NK-92 (cell line): Measurements from ENCODE around the gene DCST1.
A peak's percentile ranks its signal among the peaks of the same experiment; 100 is the strongest.

Source experiments
- DNase-seq: peaks from one replicate; lab custom pipeline; 2025; ENCODE audit not compliant: unreplicated experiment; lab: John Stamatoyannopoulos, UW

The DCST1 gene

DNA sequence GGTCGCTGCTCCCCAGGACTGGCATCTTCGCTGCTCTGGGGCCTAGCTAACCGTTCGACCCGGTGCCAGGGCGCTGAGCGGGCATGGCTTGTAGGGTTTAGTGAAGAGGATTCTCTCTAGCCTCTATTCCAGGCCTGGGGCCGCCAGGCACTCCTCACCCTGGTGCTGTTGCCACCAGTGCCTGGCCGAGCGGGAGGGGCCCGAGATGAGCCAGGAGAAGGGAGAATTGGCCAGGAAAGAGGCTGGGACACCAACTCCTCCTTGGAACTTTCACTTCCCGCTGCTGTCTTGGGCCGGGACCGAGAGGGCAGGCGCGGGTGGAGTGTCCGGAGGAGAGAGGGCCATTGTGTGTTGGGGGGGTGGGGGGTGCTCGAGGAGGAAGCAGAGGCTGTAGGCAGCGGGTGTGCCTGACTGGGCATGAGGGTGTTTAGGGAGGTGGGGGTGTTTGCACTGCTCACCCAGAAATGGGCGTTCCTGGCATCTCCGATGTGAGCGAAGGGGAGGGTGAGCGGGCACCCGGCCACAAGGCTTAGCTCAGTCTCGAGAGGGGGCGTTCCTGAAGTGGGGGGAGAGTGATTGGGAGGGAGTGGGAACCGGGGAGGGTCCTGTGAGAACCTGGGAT lies 18.3 kb downstream of the DCST1 start:
- DNase-seq = no peak

- no peak for DNase-seq
Observed at GRCh38 chr1:155052439-155053395, 19.1 kb downstream of the DCST1 start.

DNA sequence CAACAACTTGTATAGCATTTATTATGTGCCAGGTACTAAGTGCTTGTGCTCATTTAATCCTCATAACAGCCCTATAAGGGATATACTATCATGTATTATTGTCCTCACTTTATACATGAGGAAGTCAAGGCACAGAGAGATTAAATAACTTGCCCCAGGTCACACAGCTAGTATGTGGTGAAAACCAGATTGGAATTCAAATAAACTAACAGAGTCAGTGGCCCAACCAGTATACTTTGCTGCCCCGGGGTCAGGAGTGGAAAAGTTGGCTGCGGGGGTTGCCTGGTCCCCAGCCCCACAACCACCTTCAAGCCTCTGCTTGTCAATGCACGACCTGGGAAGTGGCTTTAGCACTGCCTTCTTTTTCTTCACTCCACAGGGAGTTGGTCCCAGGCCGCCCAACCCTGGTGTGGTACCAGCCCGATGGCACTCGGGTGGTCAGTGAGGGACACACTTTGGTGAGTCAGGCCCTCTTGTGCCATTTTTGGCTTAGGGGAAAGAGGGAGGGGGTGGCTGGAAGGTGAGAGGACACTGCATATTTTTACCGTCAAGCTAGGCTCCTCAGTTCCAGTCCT lies 20.0 kb downstream of the DCST1 start:
- no peak for DNase-seq

DNA sequence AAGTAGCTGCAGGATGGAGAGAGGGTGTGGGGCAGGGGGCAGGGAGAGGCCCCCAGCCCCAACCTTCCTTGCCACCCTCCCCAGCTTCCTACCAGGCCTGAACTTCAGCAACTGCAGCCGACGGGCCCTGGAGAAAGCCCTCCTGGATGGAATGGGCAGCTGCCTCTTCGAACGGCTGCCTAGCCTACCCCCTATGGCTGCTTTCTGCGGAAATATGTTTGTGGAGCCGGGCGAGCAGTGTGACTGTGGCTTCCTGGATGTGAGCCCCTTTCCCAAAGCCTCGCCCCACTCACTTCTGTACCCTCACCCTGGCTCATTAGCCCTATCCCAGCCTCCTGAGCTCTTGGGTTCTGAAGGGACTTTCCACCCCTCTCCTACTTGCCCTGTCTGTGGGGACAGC lies 23.5 kb downstream of the DCST1 start:
- DNase-seq = no peak

GRCh38 chr1:155057788-155058211 lies 24.2 kb downstream of the DCST1 start:
- DNase-seq = no peak

GRCh38 chr1:155060736-155061135 lies 27.1 kb downstream of the DCST1 start:
- no peak for DNase-seq

- peak; percentile 41 for DNase-seq
Observed at GRCh38 chr1:155061381-155062150, 27.9 kb downstream of the DCST1 start.

GRCh38 chr1:155062151-155062686 lies 28.6 kb downstream of the DCST1 start:
- DNase-seq = no peak

- DNase-seq = no peak
Observed at GRCh38 chr1:155062702-155063411, 29.2 kb downstream of the DCST1 start.

- DNase-seq = no peak
Observed at GRCh38 chr1:155063550-155064110, 30.0 kb downstream of the DCST1 start, which contains the start of gene EFNA4. Gene EFNA4, plus strand, starts transcription at chr1:155063740. Its CDS starts 84 bp downstream, at chr1:155063824.

GRCh38 chr1:155064111-155064831 lies 30.6 kb downstream of the DCST1 start:
- no peak for DNase-seq

DNA sequence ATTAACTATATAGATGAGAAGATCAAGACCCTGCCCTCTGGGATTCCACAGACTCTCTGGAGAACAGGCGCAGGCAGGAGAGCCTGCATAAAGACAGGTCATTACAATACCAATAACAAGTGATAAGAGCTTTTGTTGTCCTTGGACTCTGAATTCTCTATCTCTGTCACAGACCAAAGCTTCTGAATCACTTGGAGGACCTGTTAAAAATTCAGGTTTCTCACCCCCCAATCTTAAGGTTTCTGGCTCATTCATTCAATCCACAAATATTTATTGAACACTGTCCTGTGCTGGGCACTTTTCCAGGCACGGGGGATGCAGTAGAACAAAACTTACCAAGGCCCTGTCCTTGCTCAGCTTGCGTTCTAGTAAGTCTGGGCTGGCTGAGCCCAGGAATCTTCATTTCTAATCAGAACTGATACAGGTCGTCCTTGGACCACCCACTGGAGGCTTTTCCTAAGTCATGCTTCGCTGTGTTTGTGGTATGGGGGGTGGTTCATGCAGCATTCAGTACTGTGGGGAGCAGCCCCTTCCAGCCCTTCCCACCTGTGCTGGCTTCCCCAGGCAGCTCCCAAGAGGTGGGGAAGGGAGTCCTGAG lies 31.3 kb downstream of the DCST1 start:
- DNase-seq = no peak

DNA sequence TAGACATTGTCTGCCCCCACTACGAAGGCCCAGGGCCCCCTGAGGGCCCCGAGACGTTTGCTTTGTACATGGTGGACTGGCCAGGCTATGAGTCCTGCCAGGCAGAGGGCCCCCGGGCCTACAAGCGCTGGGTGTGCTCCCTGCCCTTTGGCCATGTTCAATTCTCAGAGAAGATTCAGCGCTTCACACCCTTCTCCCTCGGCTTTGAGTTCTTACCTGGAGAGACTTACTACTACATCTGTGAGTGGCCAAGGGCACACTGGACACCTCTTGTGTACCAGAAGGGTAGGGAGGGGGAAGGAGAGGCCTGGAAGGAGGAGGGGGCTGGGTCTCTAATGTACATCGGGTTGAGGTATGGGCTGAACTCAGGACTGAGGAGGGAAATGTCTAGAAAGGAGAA lies 33.2 kb downstream of the DCST1 start:
- no peak for DNase-seq

DNA sequence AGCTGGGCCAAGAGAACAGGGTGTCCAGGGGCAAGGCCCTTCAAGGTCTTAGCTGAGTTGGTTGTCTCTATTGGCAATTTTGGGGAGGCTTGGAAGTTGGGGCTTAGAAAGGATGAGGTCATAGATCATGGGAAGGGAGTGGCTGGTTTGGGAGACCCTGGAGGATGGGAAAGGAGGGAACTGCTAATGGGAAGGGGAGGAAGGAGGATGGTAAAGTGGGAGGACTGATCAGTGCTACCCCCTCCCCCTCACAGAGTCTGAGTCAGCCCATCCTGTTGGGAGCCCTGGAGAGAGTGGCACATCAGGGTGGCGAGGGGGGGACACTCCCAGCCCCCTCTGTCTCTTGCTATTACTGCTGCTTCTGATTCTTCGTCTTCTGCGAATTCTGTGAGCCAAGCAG lies 35.0 kb downstream of the DCST1 start:
- DNase-seq = no peak

DNA sequence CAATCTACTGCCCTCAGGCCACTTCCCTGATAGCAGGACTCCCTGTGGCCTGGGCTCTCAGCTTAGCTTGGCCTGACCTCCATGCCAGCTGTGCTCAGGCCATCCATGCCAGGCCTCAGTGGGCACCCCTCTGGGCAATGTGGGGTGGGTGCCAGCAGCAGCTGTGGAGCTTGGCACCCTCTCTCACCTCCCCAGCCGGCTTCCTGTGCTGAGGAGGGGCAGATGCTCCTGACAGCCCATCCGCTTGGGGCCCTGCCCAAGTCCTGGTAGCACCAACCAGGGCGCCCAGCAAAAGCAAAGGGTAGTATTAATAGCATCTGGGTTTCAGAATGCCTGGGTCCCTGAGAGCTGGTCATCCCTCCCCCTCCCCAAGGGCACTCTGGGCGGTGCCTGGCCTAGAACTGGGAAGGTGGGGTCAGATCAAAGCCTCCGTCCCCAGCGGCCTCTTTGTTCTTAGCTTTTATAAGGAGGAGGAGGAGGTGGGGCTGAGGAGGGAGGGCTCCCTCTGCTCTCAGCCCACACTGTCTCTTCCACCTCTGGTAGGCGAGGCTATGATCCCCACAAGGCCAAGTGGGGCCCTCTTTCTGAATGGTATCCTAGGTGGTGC lies 36.0 kb downstream of the DCST1 start:
- DNase-seq = no peak

DNA sequence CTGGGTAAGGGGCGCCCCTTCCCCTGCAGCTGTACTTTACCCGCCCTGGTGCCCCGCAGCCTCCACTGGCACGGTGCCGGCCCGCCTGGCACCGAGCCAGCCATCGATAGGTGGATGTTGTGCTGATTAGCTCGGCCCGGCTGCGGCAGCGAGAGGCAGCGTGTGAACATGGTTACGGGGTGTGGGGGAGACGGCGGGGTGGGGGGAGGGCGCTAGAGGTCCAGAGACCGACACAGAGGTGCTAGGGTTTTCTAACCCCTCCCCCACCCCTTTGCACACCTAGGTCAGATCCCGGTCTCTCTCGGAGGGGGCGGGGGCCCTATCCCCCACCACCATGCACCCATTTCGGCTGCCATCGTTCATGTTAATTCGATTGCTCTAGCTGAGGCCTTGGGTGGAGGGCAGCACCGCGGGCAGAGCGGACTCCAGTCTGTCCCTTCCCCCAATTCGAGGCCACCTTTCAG lies 36.6 kb downstream of the DCST1 start:
- no peak for DNase-seq

DNA sequence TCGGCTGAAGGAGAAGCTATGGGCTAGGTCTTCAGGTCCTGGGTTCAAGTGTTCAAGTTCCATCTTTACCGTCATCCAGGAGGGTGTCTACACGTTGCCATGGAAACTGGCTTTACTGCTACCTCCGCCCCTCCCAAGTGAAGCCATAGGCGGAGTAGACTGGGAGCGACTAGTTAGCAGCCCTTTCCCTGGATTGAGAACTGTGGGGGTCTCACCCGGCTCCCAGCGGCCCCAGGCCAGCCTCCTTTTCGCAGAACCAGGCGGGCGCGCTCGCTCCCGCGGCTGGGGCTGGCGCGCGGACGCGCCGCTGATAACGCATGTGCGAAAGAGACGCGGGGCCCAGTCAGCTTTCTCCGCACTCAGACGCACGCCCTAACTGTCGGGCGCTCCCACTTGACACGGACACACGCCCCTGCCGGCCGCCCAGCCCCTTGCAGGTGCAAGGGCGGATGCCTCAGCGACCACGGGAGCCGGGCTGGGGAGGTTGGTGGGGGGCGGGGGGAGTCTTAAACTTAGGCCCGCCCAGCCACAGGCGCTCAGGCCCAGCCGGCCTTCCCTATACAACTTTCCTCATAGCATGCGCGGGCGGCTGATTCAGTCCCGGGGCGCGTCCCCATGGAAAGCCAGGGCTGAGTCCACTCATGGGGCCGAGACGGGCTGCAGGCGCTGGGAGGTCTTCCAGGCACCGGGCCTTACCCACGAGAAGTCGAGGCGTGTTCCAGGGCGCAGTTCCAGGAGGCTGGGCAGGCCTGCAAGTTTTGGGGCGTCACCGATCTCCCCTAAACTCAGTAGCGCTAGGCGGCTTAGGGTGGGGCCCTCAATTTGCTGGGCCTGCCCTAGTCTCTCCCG lies 37.3 kb downstream of the DCST1 start:
- no peak for DNase-seq
